ENCODE results near the gene ZNF2. TPM values are rescaled to one million over a fixed set of nuclear protein-coding genes. Genes with fewer than 3 reads are reported as not detected.
"Not testable (repeated sequence)": the region's sequence is repeated elsewhere in the genome, so short reads cannot be mapped to it uniquely, and the experiment has no call there.

The ZNF2 gene
- total and polyA plus RNA-seq, 5 donors from 2014 or later, result 1.8 to 4.6 (median 2.6) TPM

DNA sequence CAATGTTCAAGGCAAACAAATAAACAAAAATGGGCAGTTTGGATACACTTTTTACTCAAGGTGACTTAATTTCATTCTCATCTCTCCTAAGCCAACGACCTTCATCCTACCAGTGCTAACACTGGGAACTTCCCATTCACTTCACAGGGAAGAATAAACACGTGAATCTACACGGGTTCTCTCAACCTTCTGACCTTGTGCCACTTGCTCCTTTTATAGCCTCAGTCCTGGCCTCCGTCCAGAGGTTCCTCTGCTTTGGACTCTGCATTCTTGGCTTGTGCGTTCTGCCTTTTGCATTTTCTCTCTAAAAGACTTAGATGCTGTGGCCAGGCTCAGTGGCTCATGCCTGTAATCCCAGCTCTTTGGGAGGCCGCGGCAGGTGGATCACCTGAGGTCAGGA is 13.8 kb downstream of the ZNF2 start:
- H3K4me1 ChIP-seq (ENCODE audit: control insufficient read depth, insufficient read depth, low read length, poor library complexity, severe bottlenecking), result no peaks in the 10 kb centered on the region
- H3K27me3 ChIP-seq (ENCODE audit: control insufficient read depth, insufficient read depth, low read length), result no peaks in the 10 kb centered on the region
- DNase-seq, result no peak
- Mint-ChIP-seq H3K27me3 (no peaks in the 10 kb centered on the region), H3K4me1 (peaks cover 0 to 3% (median under 1%) of the 10 kb centered on the region in 4 donors), H3K9me3 (peaks cover 0 to 33% (median 11%) of the 10 kb centered on the region in 7 donors), H3K36me3 (peaks cover 63% of the 10 kb centered on the region), H3K4me3 (no peak overlapping the region), H3K27ac (no peak overlapping the region)
- H3K36me3 ChIP-seq (ENCODE audit: control insufficient read depth, insufficient read depth, low read length), result peaks cover 56% of the 10 kb centered on the region
- no peak for ATAC-seq (ENCODE audit: low read depth in 2 of 2)
- H3K27ac ChIP-seq (ENCODE audit: insufficient read depth, low read length, poor library complexity, severe bottlenecking), result no peak overlapping the region
- no peak overlapping the region for H3K4me3 ChIP-seq (ENCODE audit: low read depth, low read length)
- peaks cover 18 to 25% of the 10 kb centered on the region in 2 experiments for H3K9me3 ChIP-seq (ENCODE audit: control insufficient read depth in 2 of 2, low read length in 2 of 2)

DNA sequence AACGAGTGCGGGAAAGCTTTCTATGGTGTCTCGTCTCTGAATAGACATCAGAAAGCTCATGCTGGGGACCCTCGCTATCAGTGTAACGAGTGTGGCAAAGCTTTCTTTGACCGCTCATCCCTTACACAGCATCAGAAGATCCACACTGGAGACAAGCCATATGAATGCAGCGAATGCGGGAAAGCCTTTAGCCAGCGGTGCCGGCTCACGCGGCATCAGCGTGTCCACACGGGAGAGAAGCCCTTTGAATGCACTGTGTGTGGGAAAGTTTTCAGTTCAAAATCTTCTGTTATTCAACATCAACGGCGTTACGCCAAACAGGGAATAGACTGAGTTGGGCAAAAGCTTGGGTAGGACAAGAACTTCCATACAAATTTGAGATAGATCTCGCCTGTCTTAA is 16.2 kb downstream of the ZNF2 start:
- H3K27me3 Mint-ChIP-seq, result no peaks in the 10 kb centered on the region
- no peaks in the 10 kb centered on the region for H3K4me1 Mint-ChIP-seq
- ATAC-seq (ENCODE audit: low read depth in 2 of 2), result no peak
- DNase-seq, result no peak
- no peak overlapping the region for H3K27ac Mint-ChIP-seq
- peaks cover 52% of the 10 kb centered on the region for H3K36me3 ChIP-seq (ENCODE audit: control insufficient read depth, insufficient read depth, low read length)
- H3K4me3 ChIP-seq (ENCODE audit: low read depth, low read length), result no peak overlapping the region
- H3K9me3 Mint-ChIP-seq, result peaks cover 0 to 40% (median 11%) of the 10 kb centered on the region in 7 donors
- H3K9me3 ChIP-seq (ENCODE audit: control insufficient read depth in 2 of 2, low read length in 2 of 2), result peaks cover 18 to 25% of the 10 kb centered on the region in 2 experiments
- no peaks in the 10 kb centered on the region for H3K4me1 ChIP-seq (ENCODE audit: control insufficient read depth, insufficient read depth, low read length, poor library complexity, severe bottlenecking)
- peaks cover 57% of the 10 kb centered on the region for H3K36me3 Mint-ChIP-seq
- H3K27me3 ChIP-seq (ENCODE audit: control insufficient read depth, insufficient read depth, low read length), result no peaks in the 10 kb centered on the region
- H3K27ac ChIP-seq (ENCODE audit: insufficient read depth, low read length, poor library complexity, severe bottlenecking), result no peak overlapping the region
- H3K4me3 Mint-ChIP-seq, result no peak overlapping the region

DNA sequence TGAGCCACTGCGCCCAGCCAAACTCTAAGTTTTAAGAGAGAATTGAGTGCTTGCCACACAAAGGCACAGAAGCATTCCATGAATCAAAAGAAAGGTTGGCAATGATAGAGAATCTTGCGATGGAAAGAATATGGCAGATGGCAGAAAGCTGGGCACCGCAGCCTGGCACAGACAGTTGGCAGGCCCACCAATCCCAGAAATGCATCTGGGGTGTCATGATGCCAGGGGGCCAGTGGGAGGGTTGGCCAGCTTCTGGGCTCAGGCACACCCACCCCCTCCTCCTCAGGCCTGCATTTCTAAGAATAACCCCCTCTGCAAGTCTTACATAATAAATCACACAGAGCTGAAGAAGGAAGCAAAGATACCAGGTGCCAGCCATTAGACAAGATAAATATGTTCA is 19.6 kb downstream of the ZNF2 start:
- Histone ChIP-seq H3K36me3 (ENCODE audit: control insufficient read depth, insufficient read depth, low read length) (peaks cover 25% of the 10 kb centered on the region), H3K4me1 (ENCODE audit: control insufficient read depth, insufficient read depth, low read length, poor library complexity, severe bottlenecking) (no peaks in the 10 kb centered on the region), H3K27ac (ENCODE audit: insufficient read depth, low read length, poor library complexity, severe bottlenecking) (no peak overlapping the region), H3K9me3 (ENCODE audit: control insufficient read depth in 2 of 2, low read length in 2 of 2) (peaks cover 18 to 22% of the 10 kb centered on the region in 2 experiments), H3K4me3 (ENCODE audit: low read depth, low read length) (no peak overlapping the region), H3K27me3 (ENCODE audit: control insufficient read depth, insufficient read depth, low read length) (peaks cover 2% of the 10 kb centered on the region)
- ATAC-seq (ENCODE audit: low read depth in 2 of 2) (no peak), DNase-seq (no peak)
- H3K27me3 Mint-ChIP-seq, result no peaks in the 10 kb centered on the region
- no peaks in the 10 kb centered on the region for H3K4me1 Mint-ChIP-seq
- peaks cover 28% of the 10 kb centered on the region for H3K36me3 Mint-ChIP-seq
- H3K4me3 Mint-ChIP-seq, result no peak overlapping the region
- peaks cover 0 to 32% (median 8%) of the 10 kb centered on the region in 7 donors for H3K9me3 Mint-ChIP-seq
- H3K27ac Mint-ChIP-seq, result no peak overlapping the region

DNA sequence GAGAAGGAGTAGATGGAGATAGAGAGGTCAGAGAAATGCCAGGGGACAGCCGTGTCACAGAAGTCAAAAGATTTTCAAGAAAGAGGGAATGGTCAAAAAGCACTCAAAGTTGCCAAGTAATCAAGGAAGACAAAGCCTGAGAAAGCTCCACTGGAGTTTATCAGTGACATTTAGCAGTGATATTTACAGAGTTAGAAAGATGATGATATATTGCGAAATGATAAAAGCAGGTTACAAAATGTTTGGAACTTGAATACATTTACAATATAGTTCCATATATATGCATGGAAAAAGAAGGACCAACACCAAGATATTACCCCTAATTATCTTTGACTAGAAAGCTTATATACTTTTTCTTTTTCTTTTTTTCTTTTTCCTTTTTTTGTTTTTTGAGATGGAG is 20.4 kb downstream of the ZNF2 start:
- no peak overlapping the region for H3K4me3 Mint-ChIP-seq
- Histone ChIP-seq H3K27ac (ENCODE audit: insufficient read depth, low read length, poor library complexity, severe bottlenecking) (no peak overlapping the region), H3K27me3 (ENCODE audit: control insufficient read depth, insufficient read depth, low read length) (peaks cover 2% of the 10 kb centered on the region), H3K36me3 (ENCODE audit: control insufficient read depth, insufficient read depth, low read length) (peaks cover 17% of the 10 kb centered on the region), H3K4me1 (ENCODE audit: control insufficient read depth, insufficient read depth, low read length, poor library complexity, severe bottlenecking) (no peaks in the 10 kb centered on the region), H3K4me3 (ENCODE audit: low read depth, low read length) (no peak overlapping the region), H3K9me3 (ENCODE audit: control insufficient read depth in 2 of 2, low read length in 2 of 2) (peaks cover 15 to 19% of the 10 kb centered on the region in 2 experiments)
- ATAC-seq (ENCODE audit: low read depth in 2 of 2) (no peak), DNase-seq (no peak)
- peak overlapping the region in 1 of 3 donors; percentile 21 for H3K27ac Mint-ChIP-seq
- no peaks in the 10 kb centered on the region for H3K27me3 Mint-ChIP-seq
- H3K4me1 Mint-ChIP-seq, result no peaks in the 10 kb centered on the region
- H3K36me3 Mint-ChIP-seq, result peaks cover 21% of the 10 kb centered on the region
- H3K9me3 Mint-ChIP-seq, result peaks cover 0 to 27% (median 7%) of the 10 kb centered on the region in 7 donors

DNA sequence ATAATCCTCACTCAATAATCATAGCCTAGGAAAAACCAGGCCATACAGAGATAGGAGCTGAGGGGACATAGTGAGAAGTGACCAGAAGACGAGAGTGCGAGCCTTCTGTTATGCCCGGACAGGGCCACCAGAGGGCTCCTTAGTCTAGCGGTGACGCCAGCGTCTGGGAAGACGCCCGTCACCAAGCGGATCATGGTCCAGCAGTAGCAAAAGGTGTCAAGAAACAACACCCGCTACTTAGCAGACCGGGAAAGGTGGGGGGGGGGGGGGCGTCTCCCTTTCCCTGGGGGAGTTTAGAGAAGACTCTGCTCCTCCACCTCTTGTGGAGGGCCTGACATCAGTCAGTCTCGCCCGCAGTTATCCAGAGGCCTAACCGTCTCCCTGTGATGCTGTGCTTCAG is 27.3 kb downstream of the ZNF2 start:
- not testable (repeated sequence) for H3K27ac Mint-ChIP-seq; H3K27ac ChIP-seq (ENCODE audit: insufficient read depth, low read length, poor library complexity, severe bottlenecking); H3K4me3 Mint-ChIP-seq; H3K27me3 Mint-ChIP-seq; H3K9me3 Mint-ChIP-seq; H3K4me1 Mint-ChIP-seq; H3K4me3 ChIP-seq (ENCODE audit: low read depth, low read length); H3K27me3 ChIP-seq (ENCODE audit: control insufficient read depth, insufficient read depth, low read length); H3K36me3 Mint-ChIP-seq; H3K36me3 ChIP-seq (ENCODE audit: control insufficient read depth, insufficient read depth, low read length); H3K9me3 ChIP-seq (ENCODE audit: control insufficient read depth in 2 of 2, low read length in 2 of 2); H3K4me1 ChIP-seq (ENCODE audit: control insufficient read depth, insufficient read depth, low read length, poor library complexity, severe bottlenecking); ATAC-seq (ENCODE audit: low read depth in 2 of 2)
- DNase-seq, result peak; percentile 10 to 19 (median 19)

DNA sequence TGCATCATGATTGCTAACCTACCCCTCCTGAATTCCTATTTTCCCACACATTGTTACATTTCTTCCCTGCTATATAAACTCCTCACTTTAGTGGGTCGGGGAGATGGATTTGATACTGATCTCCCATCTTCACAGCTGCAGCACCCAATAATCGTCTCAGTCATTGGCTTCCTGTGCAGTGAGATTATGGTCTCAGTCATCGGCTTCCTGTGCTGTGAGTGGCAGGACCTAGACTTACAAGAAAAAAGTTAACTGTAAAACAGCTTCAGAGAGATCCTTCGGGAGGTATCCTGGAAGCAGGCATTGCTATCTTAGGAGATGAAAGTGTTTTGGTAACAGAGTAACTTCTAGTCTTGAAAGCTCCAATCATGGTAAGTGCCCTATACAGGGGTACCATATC is 38.3 kb downstream of the ZNF2 start:
- Mint-ChIP-seq H3K36me3 (peaks cover 10% of the 10 kb centered on the region), H3K27me3 (peaks cover 6% of the 10 kb centered on the region), H3K4me1 (peaks cover 13 to 25% (median 17%) of the 10 kb centered on the region in 4 donors), H3K9me3 (peaks cover 0 to 3% (median 0%) of the 10 kb centered on the region in 7 donors), H3K27ac (no peak overlapping the region), H3K4me3 (no peak overlapping the region)
- DNase-seq (no peak), ATAC-seq (ENCODE audit: low read depth in 2 of 2) (no peak)
- Histone ChIP-seq H3K27ac (ENCODE audit: insufficient read depth, low read length, poor library complexity, severe bottlenecking) (no peak overlapping the region), H3K36me3 (ENCODE audit: control insufficient read depth, insufficient read depth, low read length) (no peaks in the 10 kb centered on the region), H3K27me3 (ENCODE audit: control insufficient read depth, insufficient read depth, low read length) (no peaks in the 10 kb centered on the region), H3K4me3 (ENCODE audit: low read depth, low read length) (no peak overlapping the region), H3K4me1 (ENCODE audit: control insufficient read depth, insufficient read depth, low read length, poor library complexity, severe bottlenecking) (peaks cover 15% of the 10 kb centered on the region), H3K9me3 (ENCODE audit: control insufficient read depth in 2 of 2, low read length in 2 of 2) (no peaks in the 10 kb centered on the region)

DNA sequence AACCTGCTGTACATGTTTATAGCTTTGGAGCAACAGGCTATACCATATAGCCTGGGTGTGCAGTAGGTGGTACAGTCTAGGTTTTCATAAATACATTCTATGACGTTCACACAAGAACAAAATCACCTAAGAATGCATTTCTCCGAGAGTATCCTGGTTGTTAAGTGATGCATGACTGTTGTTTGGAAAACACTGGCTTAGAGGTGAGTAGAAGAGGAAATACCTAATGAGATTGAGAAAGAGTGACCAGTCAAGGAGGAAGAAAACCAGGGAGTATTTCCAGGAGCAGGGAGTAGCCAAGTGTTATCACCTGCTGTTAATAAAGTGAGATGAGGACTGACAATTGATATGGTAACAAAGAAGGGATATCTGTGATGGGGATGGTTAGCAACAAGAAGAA is 38.8 kb downstream of the ZNF2 start:
- DNase-seq, result no peak
- H3K27ac Mint-ChIP-seq, result no peak overlapping the region
- H3K36me3 Mint-ChIP-seq, result peaks cover 15% of the 10 kb centered on the region

DNA sequence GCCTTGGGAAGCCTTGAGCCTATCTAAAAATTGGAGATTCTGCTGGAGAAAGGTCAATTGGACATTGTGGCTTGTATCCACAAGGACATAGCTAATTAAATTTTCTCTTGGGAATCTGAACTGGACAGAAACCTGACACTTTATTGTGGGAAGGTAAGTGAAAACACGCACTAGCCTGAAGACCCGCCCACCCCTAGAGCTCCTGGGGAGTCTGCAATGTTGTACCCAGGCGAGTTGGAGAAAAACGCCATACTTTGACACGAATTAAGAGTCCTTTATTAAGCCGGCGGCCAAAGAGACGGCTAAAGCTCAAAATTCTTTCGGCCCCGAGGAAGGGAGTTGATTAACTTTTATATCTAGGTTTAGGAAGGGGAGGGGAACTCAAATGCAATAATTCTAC is 40.5 kb downstream of the ZNF2 start:
- Mint-ChIP-seq H3K9me3 (peaks cover 3 to 14% (median 10%) of the 10 kb centered on the region in 7 donors), H3K4me1 (peaks cover 18 to 26% (median 22%) of the 10 kb centered on the region in 4 donors), H3K27ac (peak overlapping the region in 2 of 3 donors; percentile 39 to 78), H3K36me3 (peaks cover 28% of the 10 kb centered on the region), H3K27me3 (peaks cover 12% of the 10 kb centered on the region), H3K4me3 (peak overlapping the region; percentile 95 to 97 (median 95))
- DNase-seq (no peak), ATAC-seq (ENCODE audit: low read depth in 2 of 2) (no peak)
- H3K27me3 ChIP-seq (ENCODE audit: control insufficient read depth, insufficient read depth, low read length), result no peaks in the 10 kb centered on the region
- H3K36me3 ChIP-seq (ENCODE audit: control insufficient read depth, insufficient read depth, low read length), result peaks cover 19% of the 10 kb centered on the region
- H3K4me1 ChIP-seq (ENCODE audit: control insufficient read depth, insufficient read depth, low read length, poor library complexity, severe bottlenecking), result peaks cover 15% of the 10 kb centered on the region
- peaks cover 7% of the 10 kb centered on the region in 2 experiments for H3K9me3 ChIP-seq (ENCODE audit: control insufficient read depth in 2 of 2, low read length in 2 of 2)
- H3K4me3 ChIP-seq (ENCODE audit: low read depth, low read length), result no peak overlapping the region
- H3K27ac ChIP-seq (ENCODE audit: insufficient read depth, low read length, poor library complexity, severe bottlenecking), result no peak overlapping the region

More for the DNA sequence above, 38.8 kb downstream of the ZNF2 start:
- H3K36me3 ChIP-seq (ENCODE audit: control insufficient read depth, insufficient read depth, low read length), result peaks cover 4% of the 10 kb centered on the region
- H3K4me3 Mint-ChIP-seq, result peak overlapping the region in 2 of 4 donors; percentile 5 to 8
- no peaks in the 10 kb centered on the region for H3K27me3 ChIP-seq (ENCODE audit: control insufficient read depth, insufficient read depth, low read length)
- H3K4me1 ChIP-seq (ENCODE audit: control insufficient read depth, insufficient read depth, low read length, poor library complexity, severe bottlenecking), result peaks cover 15% of the 10 kb centered on the region
- peaks cover 0 to 6% (median 0%) of the 10 kb centered on the region in 7 donors for H3K9me3 Mint-ChIP-seq
- H3K9me3 ChIP-seq (ENCODE audit: control insufficient read depth in 2 of 2, low read length in 2 of 2), result no peaks in the 10 kb centered on the region
- H3K27ac ChIP-seq (ENCODE audit: insufficient read depth, low read length, poor library complexity, severe bottlenecking), result no peak overlapping the region
- no peak for ATAC-seq (ENCODE audit: low read depth in 2 of 2)
- H3K27me3 Mint-ChIP-seq, result peaks cover 11% of the 10 kb centered on the region
- peaks cover 13 to 25% (median 20%) of the 10 kb centered on the region in 4 donors for H3K4me1 Mint-ChIP-seq
- H3K4me3 ChIP-seq (ENCODE audit: low read depth, low read length), result no peak overlapping the region
